Activated CD4-positive, alpha-beta T cell treated with anti-CD3 and anti-CD28 coated beads, Interleukin-2, amount 10 ng/mL, durations not matched to agents 7 days and 5 days (primary cell): ENCODE results near the gene MYO3A. TPM values are rescaled to one million over a fixed set of nuclear protein-coding genes. Genes with fewer than 3 reads are reported as not detected.

ENCODE experiments used
- CTCF ChIA-PET: fragments of 350-600 bp; sonication (Branson Sonifier 250); formaldehyde crosslinking; loops from one replicate; lab custom pipeline; 2021; ENCODE audit warnings: antibody characterized with exemption; lab: Charles Lee
- POLR2A ChIA-PET: fragments of 350-600 bp; sonication (Branson Sonifier 250); formaldehyde crosslinking; loops from one replicate; lab custom pipeline; 2021; ENCODE audit warnings: antibody characterized with exemption; lab: Charles Lee
- DNase-seq: peaks from one replicate; pipeline ENCODE4 v3.0.0-alpha.2; 2020
- H3K27ac Mint-ChIP-seq: one replicate; pipeline ENCODE4 v1.8.0; 2021; ENCODE audit warnings: mild to moderate bottlenecking, moderate library complexity, mixed read lengths
- H3K27me3 Mint-ChIP-seq: one replicate; pipeline ENCODE4 v1.8.0; 2021; ENCODE audit warnings: mixed read lengths
- H3K36me3 Mint-ChIP-seq: one replicate; pipeline ENCODE4 v1.8.0; 2021; ENCODE audit warnings: low read depth, mixed read lengths
- H3K4me1 Mint-ChIP-seq: one replicate; pipeline ENCODE4 v1.8.0; 2021; ENCODE audit warnings: mixed read lengths
- H3K4me3 Mint-ChIP-seq: one replicate; pipeline ENCODE4 v1.8.0; 2021; ENCODE audit warnings: mild to moderate bottlenecking, moderate library complexity, mixed read lengths
- H3K9me3 Mint-ChIP-seq: one replicate; pipeline ENCODE4 v1.8.0; 2021; ENCODE audit warnings: mixed read lengths
- total RNA-seq, 2 experiments: library from RNA; stranded (reverse); gene quantifications; one replicate each; pipeline ENCODE4 v1.2.3, GENCODE V29; 2021

MYO3A gene
- total RNA-seq, 2 experiments from 2014 or later, result not detected

- Mint-ChIP-seq H3K27ac (no peak overlapping the region), H3K9me3 (no peaks in the 10 kb centered on the region)
Measured at GRCh38 chr10:26213157-26213800, 279.2 kb downstream of the MYO3A start.

GRCh38 chr10:26214004-26214403 is 280.0 kb downstream of the MYO3A start:
- H3K4me1 Mint-ChIP-seq, result peaks cover 27% of the 10 kb centered on the region
- no peak overlapping the region for H3K27ac Mint-ChIP-seq
- ChIA-PET CTCF (no interaction called here), POLR2A (no interaction called here)
- H3K36me3 Mint-ChIP-seq, result no peaks in the 10 kb centered on the region
- H3K9me3 Mint-ChIP-seq, result no peaks in the 10 kb centered on the region
- no peak for DNase-seq
- H3K4me3 Mint-ChIP-seq, result no peak overlapping the region
- peaks cover 69% of the 10 kb centered on the region for H3K27me3 Mint-ChIP-seq

More at GRCh38 chr10:26213157-26213800, 279.2 kb downstream of the MYO3A start:
- POLR2A ChIA-PET, result no interaction called here
- CTCF ChIA-PET, result no interaction called here
- no peaks in the 10 kb centered on the region for H3K36me3 Mint-ChIP-seq
- peaks cover 23% of the 10 kb centered on the region for H3K4me1 Mint-ChIP-seq
- peaks cover 62% of the 10 kb centered on the region for H3K27me3 Mint-ChIP-seq
- DNase-seq, result no peak
- H3K4me3 Mint-ChIP-seq, result no peak overlapping the region

- H3K27me3 Mint-ChIP-seq, result peaks cover 75% of the 10 kb centered on the region
- CTCF ChIA-PET, result no interaction called here
- peak overlapping the region; percentile 32 for H3K4me3 Mint-ChIP-seq
- POLR2A ChIA-PET, result no interaction called here
- no peaks in the 10 kb centered on the region for H3K36me3 Mint-ChIP-seq
- peaks cover 27% of the 10 kb centered on the region for H3K4me1 Mint-ChIP-seq
- DNase-seq, result no peak
- H3K27ac Mint-ChIP-seq, result no peak overlapping the region
- H3K9me3 Mint-ChIP-seq, result no peaks in the 10 kb centered on the region
Measured at GRCh38 chr10:26214551-26215395, 280.7 kb downstream of the MYO3A start.

DNA sequence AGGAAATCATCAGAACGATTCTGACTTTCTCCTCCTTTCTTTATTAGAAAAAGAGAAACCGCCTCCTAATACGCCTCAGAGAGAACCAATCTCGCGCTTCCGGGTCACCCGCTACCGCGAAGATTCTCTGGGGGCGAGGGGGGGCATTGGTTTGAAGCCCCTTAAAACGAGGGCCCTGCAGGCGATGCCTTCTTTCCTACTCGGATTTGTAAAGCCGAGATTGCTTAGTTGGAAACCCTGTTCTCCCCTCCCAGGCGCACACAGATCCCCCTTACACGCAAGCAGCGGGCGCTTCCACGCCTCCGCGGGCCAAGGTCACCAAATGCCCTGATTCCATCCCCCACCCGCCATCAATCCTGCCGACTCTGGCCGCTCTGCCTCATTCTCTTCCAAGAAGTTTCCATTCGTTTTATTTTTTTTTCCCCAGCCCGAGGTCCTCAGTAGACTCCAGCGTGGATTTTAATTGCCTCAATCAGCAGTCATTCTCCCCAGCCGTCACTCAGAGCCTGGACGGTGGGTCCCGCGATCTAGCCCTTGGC is 281.4 kb downstream of the MYO3A start:
- POLR2A ChIA-PET, result no interaction called here

DNA sequence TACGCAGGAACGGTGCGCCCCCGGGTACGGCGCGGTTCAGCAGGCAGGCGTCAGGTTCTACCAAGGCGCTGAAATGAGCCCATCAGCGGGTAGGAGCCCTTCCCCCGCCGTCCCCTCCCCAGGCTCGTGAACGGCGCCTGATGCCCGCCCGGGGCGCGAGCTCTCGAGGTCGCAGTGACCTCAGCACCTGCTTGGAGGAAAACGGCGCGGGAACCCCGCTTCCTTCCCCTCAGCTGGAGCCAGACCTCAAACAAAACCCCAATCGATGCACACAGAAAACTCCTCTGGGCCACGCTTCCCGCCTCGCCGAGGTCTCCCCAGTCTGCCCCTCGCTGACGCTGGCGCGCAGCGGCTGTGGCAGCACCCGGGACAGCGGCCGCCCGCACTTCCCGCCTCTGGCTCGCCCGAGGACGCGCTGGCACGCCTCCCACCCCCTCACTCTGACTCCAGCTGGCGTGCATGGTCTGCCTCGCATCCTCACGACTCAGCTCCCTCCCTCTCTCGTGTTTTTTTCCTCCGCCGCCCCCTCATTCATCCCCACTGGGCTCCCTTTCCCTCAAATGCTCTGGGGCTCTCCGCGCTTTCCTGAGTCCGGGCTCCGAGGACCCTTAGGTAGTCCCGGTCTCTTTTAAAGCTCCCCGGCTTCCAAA is 282.0 kb downstream of the MYO3A start:
- DNase-seq, result peak; percentile 7
- no peaks in the 10 kb centered on the region for H3K9me3 Mint-ChIP-seq
- peaks cover 27% of the 10 kb centered on the region for H3K4me1 Mint-ChIP-seq
- ChIA-PET POLR2A (no interaction called here), CTCF (no interaction called here)
- H3K36me3 Mint-ChIP-seq, result no peaks in the 10 kb centered on the region
- no peak overlapping the region for H3K4me3 Mint-ChIP-seq
- peaks cover 87% of the 10 kb centered on the region for H3K27me3 Mint-ChIP-seq
- H3K27ac Mint-ChIP-seq, result no peak overlapping the region

More for the DNA sequence above, 281.4 kb downstream of the MYO3A start:
- CTCF ChIA-PET, result no interaction called here
- H3K4me1 Mint-ChIP-seq, result peaks cover 27% of the 10 kb centered on the region
- peak overlapping the region; percentile 32 for H3K4me3 Mint-ChIP-seq
- H3K9me3 Mint-ChIP-seq, result no peaks in the 10 kb centered on the region
- DNase-seq, result no peak
- H3K36me3 Mint-ChIP-seq, result no peaks in the 10 kb centered on the region
- no peak overlapping the region for H3K27ac Mint-ChIP-seq
- H3K27me3 Mint-ChIP-seq, result peaks cover 81% of the 10 kb centered on the region

DNA sequence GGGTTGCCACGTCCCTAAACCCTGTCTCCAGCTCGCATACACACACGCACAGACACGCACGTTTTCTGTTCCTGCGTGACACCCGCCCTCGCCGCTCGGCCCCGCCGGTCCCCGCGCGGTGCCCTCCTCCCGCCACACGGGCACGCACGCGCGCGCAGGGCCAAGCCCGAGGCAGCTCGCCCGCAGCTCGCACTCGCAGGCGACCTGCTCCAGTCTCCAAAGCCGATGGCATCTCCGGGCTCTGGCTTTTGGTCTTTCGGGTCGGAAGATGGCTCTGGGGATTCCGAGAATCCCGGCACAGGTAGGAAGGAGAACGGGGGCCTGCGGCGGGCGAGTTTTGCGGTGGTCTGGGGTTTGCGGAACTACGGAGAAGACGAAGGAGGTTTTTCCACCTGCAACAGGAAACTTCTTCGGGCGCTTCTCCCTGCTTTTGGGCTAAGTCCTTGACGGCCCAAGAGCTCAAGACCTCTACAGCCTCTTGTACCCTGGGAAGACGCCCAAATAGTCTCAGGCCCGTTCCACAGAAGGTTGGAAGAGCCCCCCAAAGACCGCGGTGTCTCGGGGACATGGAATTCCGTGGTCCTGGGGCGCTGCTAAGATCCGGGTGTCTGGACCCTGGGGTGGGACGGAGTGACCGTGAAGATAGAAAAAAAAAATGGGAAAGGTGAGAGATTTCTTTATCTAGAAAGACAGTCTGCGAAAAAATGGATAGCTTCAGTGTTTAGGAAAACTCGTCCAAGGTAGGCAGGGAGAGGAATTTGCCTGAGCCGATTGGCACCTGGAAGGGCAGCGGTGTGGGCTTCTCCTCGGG is 282.8 kb downstream of the MYO3A start, which contains the start of gene GAD2:
TSS of gene GAD2 (plus strand) at position 190 of the 811 bp plus-strand sequence. CDS start at position 226, 36 bp downstream.
- peaks cover 90% of the 10 kb centered on the region for H3K27me3 Mint-ChIP-seq
- ChIA-PET CTCF (no interaction called here), POLR2A (no interaction called here)
- no peaks in the 10 kb centered on the region for H3K9me3 Mint-ChIP-seq
- H3K4me1 Mint-ChIP-seq, result peaks cover 27% of the 10 kb centered on the region
- no peak for DNase-seq
- H3K36me3 Mint-ChIP-seq, result no peaks in the 10 kb centered on the region
- peak within 1 kb of the TSS; percentile 19 for H3K4me3 Mint-ChIP-seq
- peak within 1 kb of the TSS; percentile 79 for H3K27ac Mint-ChIP-seq

DNA sequence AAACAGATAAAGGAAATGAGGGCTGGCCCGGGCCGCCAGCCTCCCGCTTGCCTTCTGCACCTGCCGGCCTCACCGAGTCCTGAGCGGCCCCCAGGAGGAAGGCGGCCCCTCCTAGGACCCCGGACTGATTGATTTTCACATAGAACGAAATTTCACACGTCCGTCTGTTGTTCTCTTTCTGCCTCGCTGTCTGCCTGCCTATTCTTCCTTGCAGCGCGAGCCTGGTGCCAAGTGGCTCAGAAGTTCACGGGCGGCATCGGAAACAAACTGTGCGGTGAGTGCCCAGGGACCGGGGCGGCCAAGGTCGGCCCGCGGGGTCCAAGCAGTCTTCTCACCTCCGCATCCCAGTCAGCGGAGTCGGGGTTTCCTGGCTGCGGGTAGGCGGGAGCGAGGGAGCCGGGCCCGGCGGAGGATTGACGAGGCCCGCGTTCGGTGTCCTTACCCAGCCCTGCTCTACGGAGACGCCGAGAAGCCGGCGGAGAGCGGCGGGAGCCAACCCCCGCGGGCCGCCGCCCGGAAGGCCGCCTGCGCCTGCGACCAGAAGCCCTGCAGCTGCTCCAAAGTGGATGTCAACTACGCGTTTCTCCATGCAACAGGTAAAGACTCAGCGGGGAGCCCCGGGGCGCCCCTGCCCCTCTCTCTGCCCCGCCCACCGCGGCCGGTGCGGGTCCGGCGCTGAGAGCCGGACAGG is 283.5 kb downstream of the MYO3A start:
- Mint-ChIP-seq H3K27ac (peak overlapping the region; percentile 79), H3K27me3 (peaks cover 91% of the 10 kb centered on the region), H3K9me3 (no peaks in the 10 kb centered on the region), H3K4me3 (no peak overlapping the region), H3K36me3 (no peaks in the 10 kb centered on the region), H3K4me1 (peaks cover 27% of the 10 kb centered on the region)
- ChIA-PET POLR2A (no interaction called here), CTCF (no interaction called here)
- no peak for DNase-seq

GRCh38 chr10:26219676-26220075 is 285.6 kb downstream of the MYO3A start:
- H3K36me3 Mint-ChIP-seq, result no peaks in the 10 kb centered on the region
- peaks cover 24% of the 10 kb centered on the region for H3K4me1 Mint-ChIP-seq
- H3K27me3 Mint-ChIP-seq, result peaks cover 88% of the 10 kb centered on the region
- ChIA-PET CTCF (no interaction called here), POLR2A (no interaction called here)
- DNase-seq, result no peak
- H3K9me3 Mint-ChIP-seq, result no peaks in the 10 kb centered on the region
- H3K27ac Mint-ChIP-seq, result no peak overlapping the region
- H3K4me3 Mint-ChIP-seq, result no peak overlapping the region

DNA sequence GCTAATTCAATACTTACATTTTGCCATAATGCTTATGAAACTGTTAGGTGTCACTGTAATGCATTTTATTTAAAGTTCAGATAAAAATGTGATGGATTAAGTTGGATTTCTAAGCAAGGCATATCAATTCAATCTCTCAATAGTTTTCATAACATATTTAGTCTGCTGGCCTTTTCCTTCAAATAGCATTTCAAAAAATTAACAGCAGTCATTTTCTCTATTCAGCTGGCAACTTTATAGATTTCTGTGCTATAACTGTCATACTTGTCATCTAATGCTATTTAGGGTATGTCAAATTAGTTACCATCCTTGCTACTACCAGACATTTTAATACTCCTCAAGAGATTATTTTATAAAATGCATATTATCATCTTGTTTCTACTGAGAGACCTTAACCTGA is 286.9 kb downstream of the MYO3A start:
- H3K4me3 Mint-ChIP-seq, result no peak overlapping the region
- CTCF ChIA-PET, result no interaction called here
- H3K4me1 Mint-ChIP-seq, result peaks cover 18% of the 10 kb centered on the region
- POLR2A ChIA-PET, result no interaction called here
- no peak overlapping the region for H3K27ac Mint-ChIP-seq
- no peaks in the 10 kb centered on the region for H3K36me3 Mint-ChIP-seq
- DNase-seq, result no peak
- H3K27me3 Mint-ChIP-seq, result peaks cover 83% of the 10 kb centered on the region
- H3K9me3 Mint-ChIP-seq, result no peaks in the 10 kb centered on the region

DNA sequence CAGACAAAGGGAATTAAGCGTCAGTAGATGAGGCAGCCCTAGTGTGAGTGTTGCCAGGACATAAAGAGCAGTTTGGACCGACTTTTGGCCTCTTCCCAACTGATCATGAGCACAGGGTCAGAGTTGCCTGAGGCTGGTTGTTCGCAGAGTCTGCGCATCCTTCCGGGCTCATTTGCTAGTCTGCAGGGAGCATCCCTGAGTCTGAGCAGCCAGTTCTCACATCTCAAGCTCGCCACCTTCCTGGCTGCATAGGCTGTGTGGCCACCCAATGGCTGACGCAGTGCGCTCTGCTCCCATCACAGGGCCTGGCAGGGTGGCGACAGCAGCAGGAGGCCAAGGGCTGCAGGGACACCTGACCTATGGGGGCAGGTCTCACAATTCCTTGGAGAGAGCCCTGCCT is 287.5 kb downstream of the MYO3A start:
- DNase-seq, result no peak
- POLR2A ChIA-PET, result no interaction called here
- peaks cover 13% of the 10 kb centered on the region for H3K4me1 Mint-ChIP-seq
- no peaks in the 10 kb centered on the region for H3K36me3 Mint-ChIP-seq
- H3K9me3 Mint-ChIP-seq, result no peaks in the 10 kb centered on the region
- CTCF ChIA-PET, result no interaction called here
- peaks cover 78% of the 10 kb centered on the region for H3K27me3 Mint-ChIP-seq
- no peak overlapping the region for H3K4me3 Mint-ChIP-seq
- no peak overlapping the region for H3K27ac Mint-ChIP-seq

GRCh38 chr10:26222563-26222962 is 288.5 kb downstream of the MYO3A start:
- H3K4me3 Mint-ChIP-seq, result no peak overlapping the region
- H3K9me3 Mint-ChIP-seq, result no peaks in the 10 kb centered on the region
- no peak for DNase-seq
- ChIA-PET CTCF (no interaction called here), POLR2A (no interaction called here)
- H3K27me3 Mint-ChIP-seq, result peaks cover 72% of the 10 kb centered on the region
- H3K36me3 Mint-ChIP-seq, result no peaks in the 10 kb centered on the region
- H3K27ac Mint-ChIP-seq, result no peak overlapping the region
- H3K4me1 Mint-ChIP-seq, result peaks cover 5% of the 10 kb centered on the region

GRCh38 chr10:26225322-26225721 is 291.3 kb downstream of the MYO3A start:
- Mint-ChIP-seq H3K36me3 (no peaks in the 10 kb centered on the region), H3K27me3 (peaks cover 53% of the 10 kb centered on the region), H3K27ac (no peak overlapping the region), H3K9me3 (no peaks in the 10 kb centered on the region), H3K4me3 (no peak overlapping the region), H3K4me1 (no peaks in the 10 kb centered on the region)
- no peak for DNase-seq
- ChIA-PET CTCF (no interaction called here), POLR2A (no interaction called here)
